Heart left ventricle (tissue), 13 donors: Measurements from ENCODE around the gene PTPRM.

Experiments used
- CTCF ChIP-seq, 12 donors: fragments of 200-600 bp; sonication (generic) in 4 of 12; IDR thresholded peaks; one replicate each; pipeline versions ENCODE4 v1.5.0 to v1.8.0; 2018 to 2022; ENCODE audit warnings: antibody characterized with exemption in 12 of 12, mild to moderate bottlenecking in 5 of 12
- POLR2A ChIP-seq, 2 donors: fragments of 450-650 bp; IDR thresholded peaks; one replicate each; pipeline ENCODE4 v1.6.1; 2017; ENCODE audit warnings: antibody characterized with exemption in 2 of 2, mild to moderate bottlenecking in 2 of 2, moderate library complexity in 2 of 2
- donor health status: ischemic (EF 13 %, LVEDD 7.1; RV severe dilation, severe dysfunction).
- donor health status: DM: no; HTN: yes; CAD: no.
- donor health status: DM: no; HTN: no; CAD: no.
- donor health status: ischemic (EF 25% LVEDD 6.9; RV normal size, moderate dysfunction).
- donor health status: ischemic (EF 25% LVEDD 5.7; RV mildly dilated, moderate dysfunction).
- donor health status: ischemic (EF 35%, LVEDD 5.7; RV mildly dilated, moderate dysfunction).
- donor health status: nonischemic (EF 11% LVEDD 7.7; RV severe dilation, severe dysfunction).
- donor health status: DM: yes; HTN: yes; CAD: no.
- donor health status: PGD.
- donor health status: ischemic (EF 29% LVEDD 5.4; RV normal size, mild dysfunction).
- donor health status: nonischemic (EF 23%, LVEDD 6.1; RV moderate dilation, normal function).

- no peak for TF ChIP-seq CTCF (IDR thresholded peaks at IDR 0.05)
- TF ChIP-seq POLR2A (IDR thresholded peaks at IDR 0.05), result no peak
These were observed 438.9 kb downstream of the PTPRM start for GRCh38 chr18:8005870-8006569.
